SKM-1 treated with dmso at 0.1 percent for 144 hours (cell line): ENCODE results near the gene FER1L5.

Source experiments
- DNase-seq: peaks from one replicate; lab custom pipeline; 2025; ENCODE audit not compliant: unreplicated experiment; lab: John Stamatoyannopoulos, UW

Gene FER1L5

DNA sequence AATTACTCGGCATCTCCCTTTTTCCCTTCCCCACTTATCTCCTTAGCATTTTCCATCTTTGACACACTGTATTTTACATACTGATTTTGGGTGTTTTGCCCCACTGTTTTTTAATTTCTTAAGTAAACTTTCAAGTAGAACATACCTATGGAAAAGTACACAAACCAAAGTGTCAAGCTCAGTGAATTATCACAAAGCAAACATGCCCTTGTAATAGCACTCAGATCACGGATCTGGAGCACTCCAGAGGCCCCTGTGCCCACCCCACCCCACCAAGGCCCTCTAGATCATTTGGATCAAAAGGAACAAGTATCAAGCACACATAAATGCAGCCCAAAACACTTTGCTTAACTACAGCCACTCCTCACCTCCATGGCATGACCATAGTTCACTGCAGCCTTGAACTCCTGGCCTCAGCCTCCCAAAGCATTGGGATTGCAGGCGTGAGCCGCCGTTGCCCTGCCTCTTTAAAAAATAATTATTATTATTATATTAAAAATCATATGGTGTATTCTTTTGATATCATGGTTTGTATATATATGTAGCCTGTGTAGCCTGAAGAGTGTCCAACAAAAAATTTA is 38.1 kb downstream of the FER1L5 start:
- DNase-seq, result no peak

DNA sequence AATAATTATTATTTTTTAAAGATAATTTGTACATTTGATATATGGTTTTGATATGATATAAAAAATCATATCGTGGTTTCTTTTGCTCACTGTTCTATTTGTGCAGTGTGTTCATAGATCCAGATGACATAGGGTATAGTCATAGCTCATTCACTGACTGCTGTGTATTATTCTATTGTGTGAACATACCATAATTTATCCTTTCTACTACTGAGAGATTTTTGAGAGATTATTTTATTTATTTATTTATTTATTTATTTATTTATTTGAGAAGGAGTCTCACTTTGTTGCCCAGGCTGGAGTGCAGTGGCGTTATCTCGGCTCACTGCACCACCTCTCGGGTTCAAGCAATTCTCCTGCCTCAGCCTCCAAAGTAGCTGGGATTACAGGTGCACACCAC is 39.0 kb downstream of the FER1L5 start:
- no peak for DNase-seq

DNA sequence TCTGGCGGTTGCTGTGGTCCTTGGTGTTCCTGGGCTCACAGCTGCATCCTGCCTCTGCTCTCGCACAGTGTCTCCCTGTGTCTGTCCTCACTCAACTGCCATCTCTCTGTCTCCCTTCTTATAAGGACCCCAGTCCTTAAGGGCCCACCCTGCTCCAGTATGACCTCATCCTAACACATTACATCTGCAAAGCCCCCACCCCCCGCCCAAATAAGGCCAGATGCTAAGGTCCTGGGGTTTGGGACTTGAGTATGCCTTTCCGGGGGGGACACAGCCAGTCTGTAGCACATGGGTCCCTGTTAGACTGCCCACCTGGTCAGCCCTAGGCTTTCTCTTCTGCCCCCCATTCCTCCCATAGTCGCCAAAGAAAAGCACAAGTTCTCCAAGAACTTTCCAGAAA is 40.7 kb downstream of the FER1L5 start:
- no peak for DNase-seq

DNA sequence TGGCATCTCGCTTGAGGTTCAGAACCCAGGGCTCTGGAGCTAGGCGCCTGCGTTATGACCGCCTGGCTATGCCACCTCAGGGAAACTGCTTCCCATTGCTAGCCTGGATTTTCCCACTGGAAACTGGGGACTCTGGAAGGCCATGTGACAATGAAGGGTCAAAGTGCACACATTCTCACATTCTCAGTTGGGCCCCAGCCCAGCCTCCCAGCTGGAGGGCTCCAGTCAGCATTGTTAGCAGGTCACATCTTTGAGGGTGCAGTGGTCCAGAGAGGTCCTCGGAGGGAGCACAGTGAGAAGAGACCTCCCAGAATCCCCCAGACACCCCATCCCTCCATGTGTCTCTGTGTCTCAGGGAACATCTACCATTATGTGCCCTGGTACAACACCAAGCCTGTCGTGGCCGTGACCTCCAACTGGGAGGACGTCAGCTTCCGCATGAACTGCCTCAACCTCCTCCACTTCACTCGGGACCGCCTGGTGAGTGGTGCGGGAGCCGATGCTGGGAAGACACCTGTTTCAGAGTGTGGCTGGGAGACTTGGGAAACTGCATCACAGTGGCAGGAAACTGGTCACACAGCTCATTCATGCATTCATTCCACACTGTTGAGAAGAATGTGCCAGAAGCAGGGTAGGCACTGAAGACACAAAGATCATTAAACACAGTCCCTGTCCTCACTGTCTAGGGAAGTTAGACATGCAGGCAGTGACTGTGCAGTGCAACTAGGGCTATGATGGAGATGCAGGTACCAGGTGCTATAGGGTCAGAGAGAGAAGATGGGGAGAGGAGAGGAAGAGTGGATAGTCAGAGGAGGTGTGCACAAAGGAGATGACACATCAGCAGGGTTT is 41.6 kb downstream of the FER1L5 start:
- no peak for DNase-seq

DNA sequence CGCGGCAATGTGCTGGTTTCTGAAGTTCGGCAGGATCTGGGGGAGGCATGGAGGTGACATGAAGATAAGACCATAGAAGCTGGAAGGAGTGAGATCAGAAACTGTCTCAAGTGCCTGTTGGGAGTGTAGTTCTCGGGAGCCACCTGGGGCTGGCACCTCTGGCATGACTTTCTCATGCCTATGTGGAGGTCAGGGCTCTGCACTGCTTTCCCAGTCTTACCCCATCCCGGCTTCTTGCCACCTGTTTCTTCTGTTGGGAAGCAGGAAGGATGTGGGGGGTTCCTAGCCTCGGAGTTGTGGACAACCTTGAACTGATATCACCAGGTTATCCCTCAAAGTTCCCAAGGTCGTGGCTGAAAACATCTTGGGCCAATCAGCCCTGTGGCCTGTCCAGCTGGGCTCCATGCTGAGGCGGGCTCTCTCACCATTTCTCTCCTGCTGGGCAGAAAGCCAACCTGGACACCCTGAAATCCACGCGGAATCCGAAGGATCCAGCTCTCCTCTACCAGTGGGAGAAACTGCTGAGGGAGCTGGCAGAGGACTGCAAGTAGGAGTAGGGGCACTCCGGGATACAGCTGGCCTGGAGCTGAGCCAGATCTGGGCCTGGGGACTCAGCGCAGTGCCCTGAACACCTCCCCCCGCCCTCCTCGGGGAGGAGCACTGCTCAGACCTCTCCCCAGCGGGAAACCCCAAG is 42.5 kb downstream of the FER1L5 start:
- no peak for DNase-seq

DNA sequence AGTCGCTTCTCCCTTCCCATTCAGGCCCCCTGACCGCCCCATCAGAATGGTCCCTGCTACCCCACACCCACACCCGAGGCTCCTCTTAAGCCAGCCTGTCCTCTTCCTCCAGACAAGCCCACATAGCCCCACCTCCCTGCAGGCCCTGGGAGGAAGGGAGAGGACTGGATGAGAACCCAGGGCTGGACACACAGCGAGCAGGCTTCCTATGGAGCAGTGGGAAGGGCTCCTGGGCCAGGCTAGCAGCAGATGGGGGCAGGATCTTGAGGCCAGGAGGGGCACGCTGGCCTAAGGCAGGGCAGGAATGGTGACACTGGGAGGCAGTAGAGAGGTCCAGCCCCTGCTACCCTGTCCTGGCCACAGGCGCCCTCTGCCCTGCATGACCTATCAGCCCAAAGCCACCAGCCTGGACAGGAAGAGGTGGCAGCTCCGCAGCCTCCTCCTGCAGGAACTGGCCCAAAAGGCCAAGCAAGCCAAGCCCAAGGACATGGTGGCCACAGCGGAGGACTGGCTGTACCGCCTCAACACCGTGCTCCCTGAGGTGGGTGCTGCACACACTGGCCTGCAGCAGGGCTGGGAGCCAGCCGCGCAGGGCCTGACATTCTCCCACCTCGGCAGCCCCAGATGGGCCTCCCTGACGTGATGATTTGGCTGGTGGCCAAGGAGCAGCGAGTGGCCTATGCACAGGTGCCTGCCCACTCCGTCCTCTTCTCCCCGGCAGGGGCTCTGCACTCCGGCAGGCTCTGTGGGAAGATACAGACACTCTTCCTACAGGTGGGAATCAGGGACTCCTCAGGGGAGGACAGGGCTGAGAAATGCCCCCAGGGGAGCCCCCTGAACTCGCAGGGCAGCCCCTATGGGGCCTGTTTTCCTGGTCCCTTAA is 43.3 kb downstream of the FER1L5 start:
- DNase-seq, result no peak

DNA sequence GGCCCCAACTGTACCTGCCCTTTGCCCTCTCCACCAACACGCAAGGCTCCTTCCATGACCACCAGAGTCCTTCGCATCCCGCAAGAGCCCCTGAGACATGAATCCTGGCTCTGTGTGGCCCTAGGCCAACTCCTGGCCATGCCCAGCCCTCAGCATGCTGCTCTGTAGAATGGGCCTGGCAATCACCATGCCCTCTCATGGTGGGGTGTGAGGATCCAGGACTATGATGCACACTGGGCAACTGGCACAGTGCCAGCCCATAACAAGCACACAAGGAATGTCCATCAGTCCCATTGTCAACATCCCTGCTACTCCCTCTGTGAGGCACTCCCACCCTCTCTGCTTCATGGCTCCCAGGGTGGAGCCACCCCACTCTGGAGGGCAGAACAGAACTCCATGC is 44.7 kb downstream of the FER1L5 start:
- no peak for DNase-seq

DNA sequence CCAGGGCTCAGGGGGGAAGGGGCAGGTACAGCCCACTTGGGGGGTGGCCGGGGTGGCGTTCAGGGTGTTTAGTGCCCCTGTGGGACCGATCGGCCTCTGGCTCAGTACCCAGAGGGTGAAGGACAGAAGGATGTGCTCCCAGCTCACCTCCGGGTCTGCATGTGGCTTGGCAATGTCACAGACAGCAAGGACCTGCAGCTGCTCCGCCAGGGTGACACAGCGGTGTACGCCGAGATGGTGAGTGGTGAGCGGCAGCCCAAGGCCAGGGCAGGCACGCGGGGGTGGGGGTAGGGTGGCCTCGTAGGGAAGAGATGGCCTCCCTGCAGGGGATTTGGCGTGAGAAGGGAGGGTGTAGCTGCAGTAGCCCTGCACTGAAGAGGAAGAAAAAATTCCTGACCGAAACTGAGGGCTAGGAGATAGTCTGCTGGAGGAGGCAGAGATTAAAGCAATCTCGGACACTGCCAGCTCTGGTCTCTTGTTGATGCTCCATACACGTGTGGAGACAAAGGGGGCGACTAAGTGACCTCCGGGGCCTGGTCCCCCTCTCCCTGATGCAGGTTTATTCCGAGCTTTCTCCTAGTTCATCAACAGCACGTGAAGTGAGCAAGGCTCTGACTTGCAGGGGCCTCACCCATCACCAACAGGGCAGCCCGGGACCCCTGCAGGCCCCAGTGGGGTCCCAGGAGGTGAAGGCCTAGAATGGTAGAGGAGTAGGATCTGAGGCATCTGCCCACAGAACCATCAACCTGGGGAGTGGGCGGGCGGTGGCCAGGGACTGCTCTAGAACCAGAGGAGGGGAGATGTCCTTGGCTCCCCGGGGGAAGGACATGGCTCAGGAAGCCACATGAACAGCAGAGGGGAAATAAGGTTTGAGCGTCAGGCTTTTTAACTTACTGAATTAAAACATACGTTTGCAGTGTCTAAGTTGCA is 45.4 kb downstream of the FER1L5 start:
- no peak for DNase-seq

DNA sequence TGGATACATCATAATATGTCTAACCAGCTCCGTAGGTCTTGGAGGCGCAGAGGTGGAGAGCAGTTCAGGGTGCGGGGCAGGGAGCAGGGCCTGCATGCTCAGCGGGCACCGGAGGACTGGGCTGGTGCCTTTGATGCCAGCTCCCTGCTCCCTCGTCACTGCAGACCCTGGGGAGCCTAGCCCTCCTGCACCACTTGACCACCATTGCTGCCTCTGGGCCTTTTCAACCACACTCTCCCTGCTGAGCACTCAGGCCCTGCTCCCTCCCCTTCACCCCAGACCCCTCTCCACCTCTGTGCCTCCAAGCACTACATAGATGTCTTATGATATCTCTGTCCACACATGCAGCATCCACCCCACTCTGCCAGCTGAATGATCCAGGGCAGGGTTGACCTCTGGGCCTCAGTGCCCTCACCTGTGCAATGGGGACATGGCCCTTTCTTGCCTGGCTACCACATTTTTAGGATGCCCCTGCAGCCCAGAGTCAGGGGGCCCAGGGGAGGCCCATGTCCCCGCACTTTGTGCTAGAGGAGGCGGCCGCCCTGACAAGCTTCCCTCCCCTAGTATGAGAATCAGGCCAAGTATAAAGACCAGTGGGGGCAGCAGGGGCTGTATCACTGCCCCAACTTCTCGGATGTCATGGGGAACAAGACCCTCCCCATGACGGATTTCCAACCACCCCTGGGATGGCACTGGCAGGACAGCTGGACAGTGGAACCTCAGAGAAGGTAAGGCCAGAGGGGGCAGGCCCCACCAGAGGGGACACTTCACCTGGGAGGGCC is 46.3 kb downstream of the FER1L5 start:
- no peak for DNase-seq

DNA sequence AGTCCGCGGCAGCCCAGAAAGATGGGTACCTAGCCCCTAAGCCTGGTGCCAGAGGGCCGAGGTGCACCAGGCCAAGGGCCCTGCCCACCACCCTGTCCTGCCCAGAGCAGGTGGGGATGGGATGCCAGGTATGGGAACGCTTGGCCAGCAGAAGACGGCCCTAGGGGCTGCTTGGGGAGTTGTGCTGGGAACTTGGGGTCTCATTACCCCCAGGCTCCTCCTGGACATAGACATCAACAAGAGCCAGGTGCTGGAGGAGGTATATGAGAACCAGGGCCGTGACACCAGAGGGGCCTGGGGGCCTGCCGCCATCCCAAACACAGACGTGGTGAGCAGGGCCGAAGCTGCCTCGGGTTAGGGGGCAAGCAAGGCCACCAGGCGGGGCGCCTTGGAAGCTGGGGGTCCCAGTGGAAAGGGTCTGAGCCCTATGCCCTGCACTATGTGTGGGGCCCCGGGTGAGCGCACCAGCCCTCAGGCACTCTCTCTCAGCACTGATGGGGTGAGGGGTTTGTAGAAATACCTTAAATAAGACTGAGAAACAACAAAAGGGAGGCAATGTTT is 46.9 kb downstream of the FER1L5 start:
- no peak for DNase-seq

DNA sequence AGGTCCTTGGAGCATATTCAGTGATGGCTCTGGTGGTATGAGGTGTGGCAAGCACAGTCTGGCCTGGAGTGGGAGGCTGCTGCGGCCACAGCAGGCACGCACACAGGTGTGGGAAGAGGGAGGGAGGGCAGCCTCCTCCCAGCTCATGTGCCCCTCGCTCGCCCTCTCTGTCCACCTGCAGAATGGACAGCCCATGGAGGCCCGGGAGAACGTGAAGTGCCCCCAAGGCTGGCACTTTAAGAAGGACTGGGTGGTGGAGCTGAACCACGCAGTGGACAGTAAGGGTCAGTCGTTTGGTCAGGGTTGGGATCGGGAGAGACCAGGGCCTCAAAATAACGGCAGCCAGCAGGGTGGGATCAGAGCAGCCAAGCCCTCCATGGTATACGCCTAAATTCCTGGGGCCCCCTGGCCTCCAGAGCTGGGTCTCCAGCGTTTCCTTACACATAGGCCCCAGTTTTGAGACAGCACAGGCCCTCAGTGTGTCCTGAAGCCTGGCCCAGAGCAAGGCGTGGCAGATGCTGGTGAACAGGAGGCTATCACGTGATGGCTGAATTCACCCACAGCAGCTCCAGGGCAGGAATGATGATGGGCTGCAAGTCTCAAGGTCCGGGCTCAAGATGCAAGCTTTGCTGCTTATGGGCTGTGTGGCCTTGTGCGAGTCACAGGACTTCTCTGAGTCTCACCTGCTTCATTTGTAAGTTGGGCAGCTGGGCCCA is 47.9 kb downstream of the FER1L5 start:
- DNase-seq, result no peak

DNA sequence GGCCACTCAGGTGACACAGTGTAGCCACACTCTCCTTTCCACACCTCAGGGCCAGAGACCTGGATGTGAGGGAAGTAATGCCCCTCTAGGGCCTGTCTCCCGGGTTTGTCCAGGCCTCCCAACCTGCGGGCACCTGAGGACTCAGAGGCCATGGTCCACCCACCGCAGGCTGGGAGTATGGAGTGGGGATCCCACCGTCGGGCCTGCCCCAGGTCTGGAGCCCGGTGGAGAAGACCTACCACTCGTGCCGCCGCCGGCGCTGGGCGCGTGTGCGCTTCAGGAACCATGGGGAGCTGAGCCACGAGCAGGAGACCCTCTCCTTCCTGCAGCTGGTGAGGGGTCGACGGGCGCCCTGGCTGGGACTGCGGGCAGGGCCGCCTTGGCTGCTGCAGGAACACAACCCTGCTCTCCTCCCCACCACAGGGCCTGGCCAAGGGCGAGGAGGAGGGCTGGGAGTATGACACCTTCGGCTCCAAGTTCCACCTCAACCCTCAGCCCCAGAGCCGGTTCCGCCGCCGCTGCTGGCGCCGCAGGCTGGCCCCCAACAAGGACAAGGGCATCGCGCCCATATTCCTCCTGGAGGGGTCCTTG is 48.6 kb downstream of the FER1L5 start:
- no peak for DNase-seq

DNA sequence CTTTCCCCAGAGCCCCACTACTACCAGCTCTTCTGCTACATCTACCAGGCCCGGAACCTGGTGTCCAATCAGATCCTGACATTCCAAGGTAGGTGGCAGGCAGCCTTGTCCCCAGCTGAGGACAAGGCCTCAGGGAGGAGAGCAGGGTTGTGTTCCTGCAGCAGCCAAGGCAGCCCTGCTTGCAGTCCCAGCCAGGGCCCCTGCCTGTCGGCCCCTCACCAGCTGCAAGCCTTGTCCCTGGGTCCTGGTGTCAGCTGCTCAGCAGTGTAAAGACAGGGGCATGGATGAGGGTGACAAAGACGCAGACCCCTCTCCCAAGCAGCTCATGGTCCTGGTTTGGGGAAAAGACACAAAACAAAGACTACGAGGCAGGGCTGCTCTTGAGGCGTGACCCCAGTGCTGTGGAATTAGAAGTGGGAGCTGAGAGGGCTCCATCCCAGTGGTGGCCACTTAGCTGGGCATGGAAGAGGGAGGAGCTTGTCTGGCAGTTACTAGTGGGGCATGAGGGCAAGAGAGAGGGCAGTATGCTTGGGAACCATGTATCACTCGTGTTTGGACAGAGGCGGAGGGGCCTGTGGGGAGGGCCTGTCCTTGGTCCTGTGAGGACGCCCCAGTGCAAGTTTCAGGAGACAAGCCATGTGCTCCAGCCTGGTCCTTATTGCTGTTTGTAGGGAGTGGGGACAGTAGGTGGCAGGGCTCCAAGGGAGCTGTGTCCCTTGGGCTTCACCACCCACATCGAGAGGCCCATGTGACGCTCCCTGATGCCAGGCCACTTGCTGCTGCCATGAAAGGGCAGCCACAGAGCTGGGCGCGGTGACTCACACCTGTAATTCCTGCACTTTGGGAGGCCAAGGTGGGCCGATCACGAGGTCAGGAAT is 49.8 kb downstream of the FER1L5 start:
- no peak for DNase-seq

DNA sequence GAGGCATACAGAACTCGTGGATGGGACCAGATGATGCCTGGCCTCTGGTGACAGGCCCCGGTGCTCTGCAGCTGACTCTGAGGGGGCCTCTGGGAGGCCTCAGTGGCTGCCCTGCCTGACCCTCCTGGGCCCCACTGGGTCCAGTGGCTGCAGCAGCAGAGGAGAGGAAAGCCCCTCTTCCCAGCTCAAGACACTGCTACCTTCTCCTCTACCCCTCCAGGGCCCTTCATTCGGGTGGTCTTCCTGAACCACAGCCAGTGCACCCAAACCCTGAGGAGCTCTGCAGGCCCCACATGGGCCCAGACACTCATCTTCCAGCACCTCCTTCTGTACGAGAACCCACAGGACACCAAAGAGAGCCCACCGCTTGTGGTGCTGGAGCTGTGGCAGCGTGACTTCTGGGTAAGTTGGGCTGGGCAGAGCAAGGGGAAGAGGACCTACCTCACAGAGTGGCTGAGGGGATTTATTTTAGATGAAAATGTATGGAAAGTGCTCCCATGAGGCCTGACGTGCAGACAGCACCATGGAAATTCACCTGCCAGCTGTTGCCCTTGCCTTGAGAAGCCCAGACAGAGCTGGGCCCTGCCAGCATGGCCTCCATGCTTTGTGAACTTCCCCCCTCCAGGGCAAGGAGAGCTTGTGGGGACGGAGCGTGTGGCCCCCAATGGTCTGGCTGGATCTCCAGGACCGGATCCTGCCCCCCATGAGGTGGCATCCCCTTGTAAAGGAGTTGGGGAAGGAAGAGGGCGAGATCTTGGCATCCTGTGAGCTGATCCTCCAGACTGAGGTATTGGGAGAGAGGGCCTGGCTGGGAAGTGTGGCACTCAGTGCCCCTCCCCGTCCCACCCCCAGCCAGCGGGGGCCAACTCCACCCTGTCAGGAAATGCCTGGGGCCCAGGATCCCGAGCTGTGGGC is 51.0 kb downstream of the FER1L5 start:
- DNase-seq, result no peak

DNA sequence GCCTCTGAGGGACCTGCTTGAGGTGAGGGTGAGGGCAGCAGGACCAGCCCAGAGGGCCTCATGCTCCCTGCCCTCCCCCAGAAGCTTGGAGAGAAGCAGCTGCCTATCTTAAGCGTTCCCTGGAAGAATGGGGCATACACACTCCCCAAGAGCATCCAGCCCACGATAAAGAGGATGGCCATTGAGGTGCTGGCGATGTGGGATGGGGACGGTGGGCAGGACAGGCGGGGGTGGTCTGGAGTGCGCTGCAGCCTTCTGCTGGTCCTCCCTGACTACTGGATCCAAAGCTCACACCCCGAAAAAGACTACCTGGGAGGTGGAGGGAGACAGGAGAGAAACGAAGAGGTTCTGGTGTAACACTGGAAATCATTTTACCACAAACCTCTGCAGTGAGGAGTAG is 51.7 kb downstream of the FER1L5 start:
- no peak for DNase-seq

DNA sequence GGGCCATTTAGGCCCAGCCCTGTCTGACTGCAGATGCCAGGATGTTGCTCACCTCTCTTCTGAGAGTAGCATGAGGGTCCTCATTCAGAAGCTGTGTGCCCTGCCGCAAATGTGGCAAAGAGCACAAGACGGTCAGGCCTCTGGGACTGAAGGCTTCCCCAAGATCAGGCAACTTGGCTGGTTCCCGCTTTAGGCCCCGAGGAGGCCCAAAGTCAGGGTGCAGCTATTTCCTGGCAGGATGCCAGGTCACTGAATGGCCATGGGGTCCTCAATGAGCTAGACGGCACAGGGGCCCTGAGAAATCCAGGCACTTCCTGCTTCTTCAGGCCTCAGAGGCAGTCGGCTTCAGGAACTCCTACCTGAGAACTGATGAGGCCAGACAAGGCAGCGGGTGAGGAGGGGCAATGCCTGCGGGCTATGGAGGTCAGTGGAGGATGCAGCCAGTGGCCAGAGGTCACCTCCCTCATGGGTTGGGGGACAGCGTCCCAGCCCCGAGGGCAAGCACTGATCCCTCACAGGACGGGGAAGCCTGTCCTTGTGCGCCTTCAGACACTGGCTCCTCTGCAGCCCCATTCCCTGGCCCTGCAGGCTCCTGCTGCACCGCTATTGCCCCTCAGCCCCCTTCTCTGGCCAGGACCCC is 52.4 kb downstream of the FER1L5 start:
- DNase-seq, result no peak
